Neuronal stem cell (in vitro differentiated cells): Measurements from ENCODE around the gene JPH4.

Experiments
- DNase-seq: peaks from one replicate; pipeline ENCODE4 v3.0.0-alpha.2; 2013; ENCODE audit warnings: low spot score
- H2AFZ ChIP-seq: one replicate; pipeline ENCODE4 v1.6.1; 2013; ENCODE audit warnings: mild to moderate bottlenecking, low read length, inconsistent platforms
- H2AK5ac ChIP-seq: 2 replicates; pipeline ENCODE4 v1.6.1; 2013; ENCODE audit warnings: low read depth, mild to moderate bottlenecking, inconsistent platforms, low read length, moderate library complexity, mixed read lengths
- H2BK120ac ChIP-seq: 2 replicates; pipeline ENCODE4 v1.6.1; 2013; ENCODE audit warnings: low read depth, mild to moderate bottlenecking, inconsistent platforms, low read length, moderate library complexity, mixed read lengths
- H2BK12ac ChIP-seq: one replicate; pipeline ENCODE4 v1.6.1; 2013; ENCODE audit warnings: low read length, inconsistent platforms
- H2BK15ac ChIP-seq: 2 replicates; pipeline ENCODE4 v1.6.1; 2013; ENCODE audit warnings: mild to moderate bottlenecking, low read length, inconsistent platforms, mixed read lengths
- H2BK5ac ChIP-seq: one replicate; pipeline ENCODE4 v1.6.1; 2013; ENCODE audit warnings: inconsistent platforms, mild to moderate bottlenecking, low read length, moderate library complexity
- H3K14ac ChIP-seq: one replicate; pipeline ENCODE4 v1.6.1; 2013; ENCODE audit warnings: low read length, inconsistent platforms
- H3K18ac ChIP-seq: 2 replicates; pipeline ENCODE4 v1.6.1; 2013; ENCODE audit warnings: low read length, inconsistent platforms
- H3K23ac ChIP-seq: 2 replicates; pipeline ENCODE4 v1.6.1; 2013; ENCODE audit warnings: low read depth, mild to moderate bottlenecking, mixed read lengths, low read length, inconsistent platforms; ENCODE audit not compliant: poor library complexity
- H3K27ac ChIP-seq: replicated peaks from 3 replicates; pipeline ENCODE4 v1.5.1; 2013; ENCODE audit warnings: low read length, inconsistent platforms
- H3K27me3 ChIP-seq, 3 experiments: 2 replicates each; pipeline ENCODE4 v1.6.1; 2013; ENCODE audit warnings: low read length in 3 of 3, mild to moderate bottlenecking in 2 of 3, inconsistent platforms in 1 of 3, low read depth in 1 of 3, mixed read lengths in 1 of 3, moderate library complexity in 1 of 3; ENCODE audit not compliant: control insufficient read depth in 3 of 3, insufficient read depth in 3 of 3
- H3K36me3 ChIP-seq, 2 donors: replicated peaks in 1 of 2; 2 replicates each; pipeline ENCODE4 v1.6.1; 2013; ENCODE audit warnings: low read length in 2 of 2; ENCODE audit not compliant: control insufficient read depth in 2 of 2, insufficient read depth in 2 of 2
- H3K4ac ChIP-seq: 2 replicates; pipeline ENCODE4 v1.6.1; 2013; ENCODE audit warnings: inconsistent platforms, mild to moderate bottlenecking, low read length, moderate library complexity
- H3K4me1 ChIP-seq, 2 donors: 1 replicate in 1 of 2; 2 replicates in 1 of 2; pipeline ENCODE4 v1.6.1; 2013; ENCODE audit warnings: low read length in 2 of 2, low read depth in 1 of 2; ENCODE audit not compliant: control insufficient read depth in 2 of 2, insufficient read depth in 1 of 2
- H3K4me2 ChIP-seq: one replicate; pipeline ENCODE4 v1.6.1; 2013; ENCODE audit warnings: mild to moderate bottlenecking, low read length, inconsistent platforms; ENCODE audit not compliant: insufficient read depth, poor library complexity, severe bottlenecking
- H3K4me3 ChIP-seq, 2 donors: 2 replicates each; pipeline ENCODE4 v1.5.1; 2013; ENCODE audit warnings: low read length in 2 of 2, mild to moderate bottlenecking in 2 of 2, inconsistent platforms in 1 of 2, moderate library complexity in 1 of 2
- H3K79me1 ChIP-seq: one replicate; pipeline ENCODE4 v1.6.1; 2013; ENCODE audit warnings: low read depth, mild to moderate bottlenecking, inconsistent platforms, low read length, moderate library complexity
- H3K9ac ChIP-seq: one replicate; pipeline ENCODE4 v1.6.1; 2013; ENCODE audit warnings: mild to moderate bottlenecking, low read depth, low read length, inconsistent platforms; ENCODE audit not compliant: poor library complexity
- H3K9me3 ChIP-seq, 2 donors: replicated peaks in 1 of 2; 2 replicates each; pipeline versions ENCODE3 to v1.6.1; 2013; ENCODE audit warnings: low read length in 2 of 2, mild to moderate bottlenecking in 2 of 2, inconsistent platforms in 1 of 2, low read depth in 1 of 2, mixed read lengths in 1 of 2, moderate library complexity in 1 of 2; ENCODE audit not compliant: control insufficient read depth in 2 of 2, insufficient read depth in 1 of 2
- H4K8ac ChIP-seq: one replicate; pipeline ENCODE4 v1.6.1; 2013; ENCODE audit warnings: low read depth, mild to moderate bottlenecking, inconsistent platforms, low read length, moderate library complexity
- H4K91ac ChIP-seq: one replicate; pipeline ENCODE4 v1.6.1; 2013; ENCODE audit warnings: low read length, low read depth, mild to moderate bottlenecking, inconsistent platforms; ENCODE audit not compliant: poor library complexity
- WGBS, 2 donors: extraction: QIAGEN DNeasy Blood & Tissue Kit; methylation state at CpG; one replicate each; pipeline ENCODE4 v1.1.7; 2013; ENCODE audit warnings: missing lambda C conversion rate in 2 of 2, mixed read lengths in 1 of 2; ENCODE audit not compliant: insufficient read length in 2 of 2, insufficient replicate concordance in 1 of 2; ENCODE audit errors: extremely low coverage in 2 of 2; 5-methylcytosine and 5-hydroxymethylcytosine counted together

Gene JPH4

GRCh38 chr14:23608454-23608853, 29.9 kb upstream of the JPH4 start:
- H2BK12ac ChIP-seq = no peak overlapping the region
- H2BK5ac ChIP-seq = no peak overlapping the region
- H3K27me3 ChIP-seq = peaks cover 0 to 14% (median 0%) of the 10 kb centered on the region in 3 experiments
- H4K8ac ChIP-seq = no peak overlapping the region
- no peak overlapping the region for H3K4me3 ChIP-seq
- no peaks in the 10 kb centered on the region for H3K79me1 ChIP-seq
- DNase-seq = no peak
- no CpG with 5 or more reads among the region's 1 CpG for WGBS, 2 donors
- no peak overlapping the region for H2AK5ac ChIP-seq
- no peak overlapping the region for H3K27ac ChIP-seq
- H3K4me2 ChIP-seq = no peak overlapping the region
- peaks cover 0 to 2% of the 10 kb centered on the region in 2 donors for H3K9me3 ChIP-seq
- H3K4me1 ChIP-seq = no peaks in the 10 kb centered on the region
- H2BK15ac ChIP-seq = no peak overlapping the region
- no peak overlapping the region for H2AFZ ChIP-seq
- no peak overlapping the region for H2BK120ac ChIP-seq
- no peak overlapping the region for H4K91ac ChIP-seq
- H3K14ac ChIP-seq = no peak overlapping the region
- H3K9ac ChIP-seq = no peak overlapping the region
- no peak overlapping the region for H3K4ac ChIP-seq
- H3K18ac ChIP-seq = no peak overlapping the region
- H3K36me3 ChIP-seq = no peaks in the 10 kb centered on the region
- H3K23ac ChIP-seq = no peak overlapping the region

- H3K9me3 ChIP-seq = peaks cover 0 to 2% of the 10 kb centered on the region in 2 donors
- no CpG with 5 or more reads among the region's 6 CpGs for WGBS, 2 donors
Measured at GRCh38 chr14:23605931-23606585, 27.5 kb upstream of the JPH4 start.

GRCh38 chr14:23604675-23605170, 26.1 kb upstream of the JPH4 start:
- Histone ChIP-seq H4K91ac (no peak overlapping the region), H3K9ac (no peak overlapping the region), H3K27me3 (peaks cover 0 to 10% (median 0%) of the 10 kb centered on the region in 3 experiments), H3K4me2 (no peak overlapping the region), H3K79me1 (no peaks in the 10 kb centered on the region), H2BK15ac (no peak overlapping the region), H3K18ac (no peak overlapping the region), H3K36me3 (no peaks in the 10 kb centered on the region), H3K4me3 (no peak overlapping the region), H2BK12ac (no peak overlapping the region), H3K23ac (no peak overlapping the region), H3K27ac (no peak overlapping the region), H2BK120ac (no peak overlapping the region), H3K9me3 (no peaks in the 10 kb centered on the region), H4K8ac (no peak overlapping the region), H2AK5ac (no peak overlapping the region), H3K14ac (no peak overlapping the region), H2AFZ (no peak overlapping the region), H3K4ac (no peak overlapping the region), H2BK5ac (no peak overlapping the region), H3K4me1 (no peaks in the 10 kb centered on the region)
- WGBS, 2 donors = no CpG with 5 or more reads among the region's 3 CpGs
- DNase-seq = no peak

More at GRCh38 chr14:23605931-23606585, 27.5 kb upstream of the JPH4 start:
- no peak overlapping the region for H3K9ac ChIP-seq
- no peak overlapping the region for H2BK5ac ChIP-seq
- no peak overlapping the region for H3K4ac ChIP-seq
- H3K79me1 ChIP-seq = no peaks in the 10 kb centered on the region
- peaks cover 0 to 14% (median 0%) of the 10 kb centered on the region in 3 experiments for H3K27me3 ChIP-seq
- no peak overlapping the region for H3K4me3 ChIP-seq
- H3K4me2 ChIP-seq = no peak overlapping the region
- H3K36me3 ChIP-seq = no peaks in the 10 kb centered on the region
- H3K18ac ChIP-seq = no peak overlapping the region
- H2BK12ac ChIP-seq = no peak overlapping the region
- H3K4me1 ChIP-seq = no peaks in the 10 kb centered on the region
- no peak overlapping the region for H4K8ac ChIP-seq
- no peak overlapping the region for H3K14ac ChIP-seq
- no peak overlapping the region for H2BK120ac ChIP-seq
- H4K91ac ChIP-seq = no peak overlapping the region
- no peak for DNase-seq
- no peak overlapping the region for H2BK15ac ChIP-seq
- H2AFZ ChIP-seq = no peak overlapping the region
- no peak overlapping the region for H3K27ac ChIP-seq
- no peak overlapping the region for H2AK5ac ChIP-seq
- no peak overlapping the region for H3K23ac ChIP-seq

GRCh38 chr14:23604148-23604547, 25.6 kb upstream of the JPH4 start:
- Histone ChIP-seq H3K14ac (no peak overlapping the region), H3K18ac (no peak overlapping the region), H2AFZ (no peak overlapping the region), H4K91ac (no peak overlapping the region), H2BK5ac (no peak overlapping the region), H2BK120ac (no peak overlapping the region), H3K23ac (no peak overlapping the region), H3K4me2 (no peak overlapping the region), H3K4me3 (no peak overlapping the region), H3K4ac (no peak overlapping the region), H3K36me3 (no peaks in the 10 kb centered on the region), H3K79me1 (no peaks in the 10 kb centered on the region), H3K27me3 (peaks cover 0 to 10% (median 0%) of the 10 kb centered on the region in 3 experiments), H3K27ac (no peak overlapping the region), H3K9me3 (no peaks in the 10 kb centered on the region), H2BK12ac (no peak overlapping the region), H2BK15ac (no peak overlapping the region), H3K4me1 (no peaks in the 10 kb centered on the region), H3K9ac (no peak overlapping the region), H2AK5ac (no peak overlapping the region), H4K8ac (no peak overlapping the region)
- no CpG with 5 or more reads among the region's 2 CpGs for WGBS, 2 donors
- no peak for DNase-seq
